GM21381 (cell line): Measurements from ENCODE around the gene WDR5.

Source experiments
- ATAC-seq: cut with Tn5 transposase; IDR thresholded peaks from one replicate; pipeline ENCODE4 v1.9.1; 2021; ENCODE audit warnings: mild to moderate bottlenecking, moderate library complexity; ENCODE audit not compliant: unreplicated experiment

WDR5 gene

DNA sequence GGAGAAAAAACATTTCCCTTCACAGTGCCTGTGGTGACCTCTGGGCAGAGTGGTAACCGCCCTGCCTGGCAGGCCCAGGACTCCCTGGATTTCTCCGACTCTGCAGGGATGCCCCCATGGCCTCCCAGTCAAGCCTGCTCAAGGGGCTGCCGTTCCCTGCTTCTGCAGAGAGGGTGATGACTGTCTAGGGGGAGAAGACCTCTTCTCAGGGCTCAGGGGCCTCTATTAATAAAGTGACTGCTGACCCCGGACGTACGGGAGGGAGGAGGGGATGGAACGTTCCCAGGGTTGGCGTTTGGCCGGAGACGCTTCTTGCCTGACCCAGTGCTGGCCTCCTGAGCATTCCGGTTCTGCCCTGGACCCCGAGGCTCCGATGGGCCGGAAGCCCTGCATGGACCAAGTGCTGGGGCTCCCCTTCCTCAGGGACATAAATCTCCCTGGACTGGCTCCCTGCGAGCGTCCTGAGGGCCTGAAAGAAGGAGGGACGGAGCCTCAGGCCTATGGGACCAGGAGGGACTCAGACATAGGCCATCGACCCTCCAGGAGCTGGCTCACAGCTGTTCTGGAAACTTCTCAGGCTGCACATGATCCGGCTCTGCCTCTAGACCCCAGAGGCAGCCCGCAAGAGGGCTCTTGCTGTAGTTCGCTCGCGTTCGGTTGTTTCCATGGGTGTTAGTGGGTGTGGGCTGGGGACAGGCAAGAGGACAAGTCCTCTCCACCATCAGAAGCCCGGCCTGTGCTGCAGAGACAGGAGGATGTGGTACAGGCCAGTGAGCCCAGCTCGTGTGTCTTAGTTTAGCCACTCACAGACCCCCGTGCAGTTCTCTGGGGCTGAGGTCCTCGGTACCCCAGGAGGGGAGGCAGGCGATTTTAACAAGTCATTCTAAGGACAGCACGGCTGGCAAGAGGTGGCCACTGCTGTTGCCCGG lies 36.6 kb downstream of the WDR5 start:
- ATAC-seq: no peak

DNA sequence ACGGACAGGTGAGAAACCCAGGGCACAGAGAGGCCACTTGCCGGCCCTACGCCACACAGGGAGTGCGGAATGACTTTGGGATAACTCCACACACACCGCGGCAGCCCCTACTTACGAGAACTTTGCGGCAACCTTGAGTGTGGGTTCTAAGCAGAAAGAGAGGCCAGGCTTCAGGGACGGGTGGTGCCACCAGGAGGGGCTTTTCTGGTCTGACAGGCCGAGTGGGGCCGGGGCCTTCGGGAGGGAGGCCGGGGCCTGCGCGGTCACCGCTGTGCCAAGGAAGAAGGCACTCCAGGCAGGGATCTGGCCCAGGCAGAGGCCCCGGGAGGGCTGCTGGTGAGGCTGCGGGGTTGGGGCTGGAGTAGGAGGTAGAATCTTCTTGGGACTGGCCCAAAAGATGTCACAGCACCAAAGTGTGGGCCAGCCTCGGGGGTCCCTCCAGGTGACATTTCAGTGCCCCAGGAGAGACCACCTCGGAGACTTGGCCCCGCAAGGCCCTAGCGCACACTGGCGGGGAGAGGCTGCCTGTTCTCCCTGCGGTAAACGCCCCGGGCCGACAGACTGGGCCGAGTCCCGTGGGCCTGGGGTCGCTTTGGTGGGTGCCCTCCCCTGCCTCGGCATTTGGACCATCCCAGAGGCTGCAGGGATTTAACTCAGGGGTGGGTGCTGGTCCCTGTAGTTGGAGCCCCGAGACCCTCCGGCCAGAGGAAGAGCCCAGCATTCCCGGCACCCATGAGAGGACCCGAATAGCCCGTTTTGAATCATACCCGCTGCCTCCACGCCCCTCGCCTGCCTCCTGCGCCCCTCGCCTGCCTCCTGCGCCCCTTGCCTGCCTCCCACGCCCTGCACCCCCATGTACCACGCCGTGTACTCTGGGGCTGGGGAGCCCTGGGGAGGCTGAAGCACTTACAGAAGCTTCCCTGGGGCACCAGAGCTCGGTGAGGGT lies 37.5 kb downstream of the WDR5 start:
- ATAC-seq: no peak

DNA sequence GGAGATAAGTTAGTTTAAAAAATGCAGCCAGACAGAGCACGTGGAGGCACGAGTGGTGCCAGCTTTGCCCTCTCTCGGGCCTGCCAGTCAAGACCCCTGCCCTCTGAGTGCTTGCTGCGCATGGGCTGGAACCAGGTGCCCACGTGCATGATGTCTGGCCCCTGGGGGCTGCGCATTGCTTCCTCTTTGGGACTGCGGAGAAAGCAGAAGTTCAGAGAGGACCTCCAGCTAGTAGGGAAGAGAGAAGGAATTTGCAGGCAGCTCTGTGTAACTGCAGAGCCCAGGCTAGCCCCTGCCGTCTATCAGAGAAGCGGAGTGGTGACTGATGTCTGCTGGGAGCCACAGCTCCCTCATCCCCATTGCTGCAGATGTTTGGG lies 38.2 kb downstream of the WDR5 start:
- no peak for ATAC-seq

DNA sequence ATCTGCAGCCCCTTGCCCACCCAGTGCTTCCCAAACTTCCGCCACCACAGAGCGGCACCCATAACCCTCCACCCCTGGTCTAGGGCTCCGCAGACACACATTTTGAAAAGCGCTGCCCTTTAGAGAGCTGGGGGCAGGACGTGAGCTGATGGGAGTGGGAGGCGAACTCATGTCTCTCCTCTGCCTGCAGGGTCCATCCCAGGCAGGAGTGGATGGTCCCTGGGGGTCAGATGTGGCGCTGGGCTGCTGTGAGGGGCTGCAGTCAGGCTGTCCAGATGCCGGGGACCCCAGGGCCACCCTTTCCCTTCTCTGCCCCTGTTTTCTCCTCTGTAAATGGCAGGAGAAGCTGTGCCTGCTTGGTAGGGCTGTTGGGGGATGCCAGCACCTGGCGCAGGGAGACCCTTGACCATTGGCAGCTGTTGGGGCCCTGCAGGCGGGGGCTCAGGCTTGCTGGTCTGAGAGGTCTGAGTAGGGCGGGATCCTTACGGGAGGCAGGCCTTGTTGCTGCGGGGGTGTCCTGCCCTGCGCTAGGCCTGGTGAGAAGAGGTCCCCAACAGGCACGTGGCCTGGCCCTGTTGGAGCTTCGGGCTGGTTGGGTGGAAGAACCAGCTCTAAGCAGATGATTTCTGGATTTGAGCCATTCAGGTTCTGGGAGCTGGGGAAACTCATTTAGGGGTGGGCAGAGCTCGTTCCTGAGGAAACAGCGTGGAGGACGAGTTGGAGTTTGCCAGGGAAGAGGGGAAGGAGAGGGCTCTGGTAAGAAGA lies 38.8 kb downstream of the WDR5 start:
- no peak for ATAC-seq

DNA sequence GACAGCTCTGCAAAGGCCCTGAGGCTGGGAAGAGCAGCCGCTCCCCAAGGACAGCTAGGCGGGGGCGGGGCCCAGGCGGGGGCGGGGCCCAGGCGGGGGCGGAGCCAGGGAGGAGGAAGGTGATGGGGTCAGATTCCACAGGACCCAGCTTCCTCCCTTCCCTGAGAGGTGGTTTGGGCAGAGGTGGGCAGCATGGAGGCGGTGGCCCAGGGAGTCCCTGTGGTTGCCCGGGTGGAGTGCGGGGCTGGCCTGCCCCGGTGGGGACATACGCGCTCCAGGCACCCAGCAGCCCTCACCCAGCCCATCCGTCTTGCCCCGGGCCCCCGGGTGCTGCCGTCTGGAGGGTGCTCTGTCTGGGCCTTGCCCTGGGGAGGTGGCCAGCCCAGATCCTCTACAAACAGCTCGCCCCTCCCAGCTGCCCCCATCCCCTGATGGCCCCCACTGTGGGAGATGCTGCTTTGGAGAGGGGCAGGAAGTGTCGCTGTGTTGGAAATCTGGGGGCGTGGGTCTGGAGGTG lies 39.5 kb downstream of the WDR5 start:
- no peak for ATAC-seq

DNA sequence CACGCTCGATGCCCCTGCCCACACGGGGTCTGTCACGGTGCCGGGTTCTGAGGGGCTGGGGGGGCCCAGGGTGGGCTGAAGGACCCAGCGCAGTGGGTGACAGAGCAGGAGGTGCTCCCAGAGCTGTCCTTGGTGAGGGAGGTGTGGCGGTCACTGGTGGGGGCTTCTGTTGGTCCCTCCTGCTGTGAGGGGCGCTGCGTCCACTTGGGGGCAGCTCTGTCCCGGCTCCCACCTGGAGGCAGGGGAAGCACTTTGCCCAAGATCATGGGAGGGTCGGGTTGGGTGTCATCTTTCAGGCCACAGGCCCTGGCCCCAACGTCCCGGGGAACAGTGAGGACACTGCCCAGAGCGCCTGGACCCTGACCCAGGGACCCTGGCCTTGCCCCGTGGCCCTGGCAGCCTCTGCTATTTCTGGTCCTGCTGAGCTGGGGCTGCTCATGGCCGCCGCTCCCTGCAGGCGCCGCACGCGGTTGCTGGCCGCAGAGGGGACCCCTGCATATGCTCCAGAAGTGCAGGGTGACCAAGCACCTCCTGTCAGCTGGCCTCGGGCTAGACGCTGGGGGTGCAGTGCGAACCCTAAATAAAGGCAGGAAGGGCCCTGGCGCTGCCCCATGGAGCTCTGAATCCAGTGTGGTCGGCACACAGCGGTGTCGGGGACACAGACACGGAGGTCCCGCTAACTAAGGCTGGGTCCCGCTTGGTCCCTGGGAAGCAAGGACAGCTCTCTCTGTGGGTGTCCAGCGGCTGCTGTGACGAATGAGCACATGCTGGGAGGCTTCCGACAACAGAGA lies 40.1 kb downstream of the WDR5 start:
- ATAC-seq: no peak

DNA sequence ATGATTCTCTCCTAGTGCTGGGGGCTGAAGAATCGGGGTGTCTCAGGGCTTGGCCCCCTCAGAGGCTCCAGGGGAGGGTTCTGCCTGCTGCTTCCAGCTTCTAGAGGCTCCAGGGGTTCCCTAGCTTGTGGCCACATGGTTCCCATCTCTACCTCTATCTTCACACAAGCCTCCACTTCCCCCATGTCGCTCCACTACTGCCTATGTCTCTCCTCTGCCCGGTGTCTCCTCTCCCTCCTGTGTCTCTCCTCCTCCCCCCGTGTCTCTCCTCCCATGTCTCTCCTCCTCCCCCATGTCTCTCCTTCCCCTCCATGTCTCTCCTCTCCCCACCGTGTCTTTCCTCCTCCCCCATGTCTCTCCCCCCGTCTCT lies 40.7 kb downstream of the WDR5 start:
- no peak for ATAC-seq

DNA sequence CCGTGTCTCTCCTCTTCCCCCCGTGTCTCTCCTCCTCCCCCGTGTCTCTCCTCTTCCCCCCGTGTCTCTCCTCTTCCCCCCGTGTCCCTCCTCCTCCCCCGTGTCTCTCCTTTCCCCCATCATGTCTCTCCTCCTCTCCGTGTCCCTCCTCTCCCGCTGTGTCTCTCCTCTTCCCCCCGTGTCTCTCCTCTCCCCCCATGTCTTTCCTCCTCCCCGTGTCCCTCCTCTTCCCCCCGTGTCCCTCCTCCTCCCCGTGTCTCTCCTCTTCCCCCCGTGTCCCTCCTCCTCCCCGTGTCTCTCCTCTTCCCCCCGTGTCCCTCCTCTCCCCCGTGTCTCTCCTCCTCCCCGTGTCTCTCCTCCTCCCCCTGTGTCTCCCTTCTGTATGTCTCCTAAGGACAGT lies 41.3 kb downstream of the WDR5 start:
- no peak for ATAC-seq

DNA sequence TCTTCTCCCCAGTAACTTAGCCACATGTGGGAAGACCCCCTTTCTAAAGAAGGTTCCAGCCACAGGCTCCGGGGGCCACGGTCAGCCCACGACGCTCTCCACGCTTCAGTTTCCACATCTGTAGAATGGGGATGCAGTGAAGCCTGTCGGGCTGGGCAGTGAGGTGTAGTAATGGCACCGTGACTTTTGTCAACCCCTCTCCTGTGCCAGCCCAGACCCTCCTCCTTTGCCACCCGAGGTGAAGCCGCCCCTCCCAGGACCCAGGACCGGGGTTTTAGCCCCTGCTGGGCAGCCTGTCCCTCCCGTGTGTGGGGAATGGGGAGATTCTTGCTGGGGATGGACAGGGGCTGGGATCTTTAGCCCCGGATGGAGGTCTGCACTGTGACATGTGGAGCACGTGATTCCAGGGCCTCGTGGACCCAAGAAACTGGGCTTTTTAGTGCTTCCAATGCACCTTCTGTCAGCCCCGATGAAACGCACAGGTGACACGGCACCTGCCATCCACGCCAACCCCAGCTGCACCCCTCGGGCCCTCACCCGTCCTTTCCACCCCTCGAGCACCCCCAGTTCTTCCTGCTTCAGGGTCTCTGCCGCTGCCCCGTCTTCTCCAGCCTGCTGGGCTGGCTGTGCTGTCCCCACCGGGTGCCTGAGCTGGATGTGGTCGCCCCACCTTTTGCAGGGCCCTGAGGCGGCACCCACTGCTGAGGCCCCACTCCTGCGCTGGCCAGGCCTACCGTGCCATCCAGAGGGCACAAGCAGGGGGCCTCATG lies 41.9 kb downstream of the WDR5 start:
- no peak for ATAC-seq

DNA sequence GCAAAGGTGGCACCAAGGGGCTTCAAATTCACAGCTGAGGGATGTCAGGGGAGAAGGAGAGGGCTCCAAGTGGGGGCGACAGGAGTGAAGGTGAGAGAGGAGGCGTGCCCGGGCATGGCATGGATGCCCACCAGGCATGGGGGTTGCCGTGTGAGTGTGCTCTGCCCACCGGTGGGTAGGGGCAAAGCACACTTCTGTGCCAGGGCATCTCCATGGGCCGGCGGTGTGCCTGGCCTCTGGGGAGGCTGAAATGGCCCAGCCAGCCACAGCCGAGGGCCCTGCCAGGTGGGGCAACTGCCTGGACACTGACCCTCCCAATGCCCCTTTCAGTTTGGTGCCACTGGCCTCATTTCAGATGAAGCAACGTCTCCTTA lies 42.5 kb downstream of the WDR5 start:
- ATAC-seq: no peak

DNA sequence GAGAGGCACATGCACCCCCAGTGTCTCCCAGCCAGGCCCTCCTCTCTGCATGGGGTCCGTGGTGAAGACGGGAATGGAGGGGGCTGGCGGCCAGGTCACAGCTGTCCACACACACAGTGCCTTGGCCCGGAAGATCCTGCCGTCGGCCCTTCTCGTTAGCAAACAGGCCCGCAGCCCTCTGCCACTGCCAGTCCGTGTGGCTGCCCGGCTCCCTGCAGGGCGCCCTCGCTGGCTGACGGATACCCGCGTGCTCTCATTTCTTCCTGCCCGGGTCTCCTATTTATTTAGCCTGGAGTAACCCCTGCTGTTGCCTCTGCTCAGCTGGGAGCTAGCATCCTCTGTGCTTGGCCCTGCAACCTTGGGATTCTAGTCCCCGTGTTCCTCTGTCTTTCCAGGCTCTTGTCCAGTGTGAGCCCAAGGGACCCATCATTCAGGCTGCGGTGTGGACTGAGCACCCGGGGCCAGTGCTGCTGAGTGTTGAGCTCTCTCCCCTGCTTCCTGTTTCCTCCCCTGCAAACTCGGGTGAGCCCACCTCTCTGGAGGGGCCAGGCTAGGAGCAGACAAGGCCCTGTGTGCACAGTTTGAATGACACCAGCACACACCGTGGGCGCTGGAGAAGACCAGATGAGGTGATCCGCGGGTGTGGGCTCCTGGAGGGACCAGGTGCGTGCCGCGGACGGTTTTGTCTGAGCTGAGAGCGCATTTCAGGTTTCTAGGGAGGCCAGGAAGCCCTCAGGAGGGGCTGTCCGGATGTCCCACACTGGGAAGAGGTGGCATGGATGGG lies 43.1 kb downstream of the WDR5 start:
- ATAC-seq: no peak

DNA sequence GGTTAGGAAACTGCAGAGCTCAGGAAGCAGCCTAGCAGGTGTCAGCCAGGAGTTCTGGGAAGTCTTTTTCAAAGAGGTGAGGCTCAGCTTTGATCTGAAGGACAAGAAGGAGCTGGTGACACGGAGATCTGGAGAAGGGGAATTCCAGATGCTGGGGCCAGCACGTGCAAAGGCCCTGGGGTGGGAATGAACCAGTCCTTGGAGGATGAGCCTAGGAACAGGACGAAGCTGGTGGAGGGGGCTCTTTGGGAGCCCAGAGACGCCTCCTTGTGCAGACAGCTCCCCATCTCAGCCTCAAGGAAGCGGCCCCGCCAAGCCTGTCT lies 43.7 kb downstream of the WDR5 start:
- ATAC-seq: no peak

DNA sequence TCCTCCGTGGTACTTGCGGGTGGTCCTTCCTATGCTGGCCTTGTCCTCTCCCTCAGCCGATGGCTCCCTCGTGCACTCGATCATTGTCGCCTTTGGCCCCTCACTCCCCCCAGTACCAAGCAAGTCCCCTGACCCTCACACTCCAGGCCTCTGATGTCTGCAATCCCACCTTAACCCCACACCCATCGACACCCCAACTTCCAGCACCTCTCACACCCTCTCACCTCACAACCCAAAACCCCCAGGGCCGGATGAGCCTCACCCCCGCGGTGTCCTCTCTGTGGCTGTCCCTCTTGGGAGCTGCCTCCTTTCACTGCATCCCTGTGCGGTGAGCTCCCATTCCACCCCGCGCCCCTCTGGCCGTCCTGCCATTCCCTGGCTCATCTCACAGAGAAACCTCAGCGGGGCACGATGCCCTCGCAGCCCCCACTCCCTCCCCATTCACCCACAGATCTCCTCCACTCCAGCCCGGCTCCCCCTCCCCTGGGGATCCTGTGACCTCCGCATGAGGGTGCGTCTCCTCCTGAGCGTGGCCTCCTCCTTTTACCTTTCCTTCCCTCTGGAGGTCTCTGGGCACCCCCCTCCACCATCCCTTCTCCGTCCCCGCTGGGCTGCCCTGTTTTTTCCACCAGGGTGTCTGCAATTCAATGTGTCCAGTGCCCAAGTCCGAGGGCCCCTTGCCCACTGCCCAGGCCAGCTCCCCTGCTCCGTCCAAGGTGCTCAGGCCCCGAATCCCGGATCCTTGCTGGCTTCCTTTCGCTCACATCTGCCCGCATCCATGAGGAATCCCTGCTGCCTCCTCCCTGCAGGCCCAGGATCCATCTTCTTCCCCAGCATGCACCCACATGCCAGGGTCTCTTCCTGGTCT lies 44.3 kb downstream of the WDR5 start:
- ATAC-seq: no peak

DNA sequence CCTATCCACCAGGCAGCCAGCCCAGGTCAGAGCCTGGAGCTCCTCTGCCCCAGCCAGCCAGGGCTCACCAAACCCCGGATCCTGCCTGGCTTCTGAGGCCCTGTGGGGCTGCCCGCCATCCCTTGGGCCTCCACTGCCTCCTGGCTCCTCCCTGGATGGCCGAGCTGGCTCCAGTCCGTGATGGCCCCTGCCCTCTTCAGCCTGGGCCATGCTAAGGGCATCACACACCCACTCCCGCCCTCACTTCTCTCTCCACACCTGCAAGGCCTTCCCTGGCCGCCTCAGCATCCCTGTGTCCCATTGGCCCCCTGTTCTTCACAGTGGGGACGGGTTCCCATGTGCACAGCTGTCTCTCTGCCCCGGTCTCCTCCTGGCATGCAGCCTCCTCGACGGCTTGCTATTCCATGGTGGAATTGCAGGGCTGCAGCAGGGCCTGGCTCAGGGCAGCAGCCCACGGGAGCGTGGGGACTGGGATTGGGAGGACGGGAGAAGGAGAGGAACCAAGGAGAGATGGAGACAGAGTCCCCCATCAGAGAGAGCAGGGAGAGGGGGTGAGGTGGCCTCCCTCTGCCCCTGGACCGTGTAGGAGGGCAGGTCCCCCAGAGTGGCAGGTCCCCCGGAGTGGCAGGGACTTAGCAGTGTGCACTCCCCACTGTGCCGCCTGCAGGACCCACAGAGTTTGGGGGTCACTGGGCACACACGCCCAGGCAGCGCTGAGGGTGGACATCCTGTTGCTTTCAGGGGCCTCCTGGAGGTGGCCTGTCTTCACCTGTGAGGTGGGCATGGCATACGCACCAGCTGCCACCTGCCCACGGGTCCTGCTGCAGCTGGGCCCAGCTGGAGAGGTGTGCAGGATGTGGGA lies 45.1 kb downstream of the WDR5 start:
- no peak for ATAC-seq

DNA sequence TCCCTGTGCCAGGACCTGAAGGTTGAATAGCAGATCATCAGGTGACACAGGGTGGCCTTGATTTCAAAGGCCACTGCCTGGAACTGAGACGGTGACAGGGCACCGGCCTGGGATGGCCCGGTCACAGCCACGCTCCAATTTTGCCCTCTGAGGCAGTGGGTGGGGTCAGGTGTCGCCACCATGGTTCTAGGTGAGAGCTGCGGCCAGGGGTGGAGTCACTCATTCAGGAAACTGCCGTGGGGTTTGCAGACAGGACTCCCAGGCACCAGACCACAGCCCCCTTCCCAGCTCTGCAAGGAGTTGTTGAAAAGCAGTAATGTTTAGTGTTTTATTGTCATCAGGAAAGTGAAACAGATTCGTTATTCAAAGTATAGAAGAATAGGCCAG lies 45.8 kb downstream of the WDR5 start:
- ATAC-seq: no peak

DNA sequence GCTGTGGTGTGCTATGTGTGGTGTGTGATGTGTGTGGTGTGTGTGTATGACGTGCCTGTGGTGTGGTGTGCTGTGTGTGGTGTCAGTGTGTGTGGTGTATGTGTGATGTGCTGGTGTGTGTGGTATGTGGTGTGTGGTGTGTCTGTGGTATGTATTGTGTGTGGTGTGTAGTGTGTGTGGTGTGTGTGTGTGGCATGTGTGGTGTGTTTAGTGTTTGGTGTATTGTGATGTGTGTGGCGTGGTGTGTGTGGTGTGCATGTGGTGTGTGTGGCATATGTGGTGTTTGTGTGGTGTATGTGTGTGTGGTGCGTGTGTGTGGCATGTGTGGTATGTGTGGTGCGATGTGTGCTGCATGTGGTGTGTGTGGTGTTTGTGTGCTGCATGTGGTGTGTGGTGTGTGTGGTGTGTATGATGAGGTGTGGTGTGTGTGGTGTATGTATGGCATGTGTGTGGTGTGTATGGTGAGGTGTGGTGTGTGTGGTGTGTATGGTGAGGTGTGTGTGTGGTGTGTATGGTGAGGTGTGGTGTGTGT lies 46.7 kb downstream of the WDR5 start:
- ATAC-seq: no peak

DNA sequence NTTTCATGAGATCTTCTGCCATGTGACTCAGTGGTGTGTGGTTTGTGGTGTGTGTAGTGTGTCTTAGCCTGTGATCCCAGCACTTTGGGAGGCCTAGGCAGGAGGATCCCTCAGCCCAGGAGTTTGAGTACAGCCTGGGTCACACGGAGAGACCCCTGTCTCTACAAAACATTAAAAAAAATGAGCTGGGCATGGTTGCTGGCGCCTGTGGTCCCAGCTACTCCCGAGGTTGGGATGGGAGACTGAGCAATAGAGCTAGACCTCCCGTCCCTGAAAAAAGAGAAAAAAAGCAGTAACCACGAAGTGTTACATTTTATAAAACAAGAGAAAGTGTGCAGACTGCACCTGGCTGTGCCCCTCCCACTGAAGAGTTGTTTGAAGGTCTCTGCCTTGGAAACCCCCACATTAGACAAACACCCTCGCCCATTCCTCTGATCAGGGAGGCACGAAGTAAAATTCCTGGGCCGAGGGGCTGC lies 49.7 kb downstream of the WDR5 start:
- ATAC-seq: no peak
